Measurements from ENCODE around the gene SORCS2. TPM values are rescaled to one million over a fixed set of nuclear protein-coding genes. Genes with fewer than 3 reads are reported as not detected.

The SORCS2 gene
- total RNA-seq, 1 donor from 2014 or later = 2.8 TPM

- no peak for DNase-seq (ENCODE audit: low read depth)
Observed at GRCh38 chr4:7536876-7537275, 344.5 kb downstream of the SORCS2 start.

- DNase-seq (ENCODE audit: low read depth) = no peak
Observed at GRCh38 chr4:7537853-7538400, 345.6 kb downstream of the SORCS2 start.

GRCh38 chr4:7538518-7538917 lies 346.2 kb downstream of the SORCS2 start:
- no peak for DNase-seq (ENCODE audit: low read depth)

GRCh38 chr4:7539186-7539585 lies 346.8 kb downstream of the SORCS2 start:
- no peak for DNase-seq (ENCODE audit: low read depth)

- DNase-seq (ENCODE audit: low read depth) = no peak
Observed at GRCh38 chr4:7539659-7540058, 347.3 kb downstream of the SORCS2 start.

- DNase-seq (ENCODE audit: low read depth) = no peak
Observed at GRCh38 chr4:7540206-7540605, 347.9 kb downstream of the SORCS2 start.

GRCh38 chr4:7540654-7541413 lies 348.5 kb downstream of the SORCS2 start:
- no peak for DNase-seq (ENCODE audit: low read depth)

- no peak for DNase-seq (ENCODE audit: low read depth)
Observed at GRCh38 chr4:7541414-7541810, 349.1 kb downstream of the SORCS2 start.

GRCh38 chr4:7542781-7543180 lies 350.4 kb downstream of the SORCS2 start:
- DNase-seq (ENCODE audit: low read depth) = no peak

GRCh38 chr4:7546152-7546808 lies 353.9 kb downstream of the SORCS2 start:
- DNase-seq (ENCODE audit: low read depth) = no peak

- no peak for DNase-seq (ENCODE audit: low read depth)
Observed at GRCh38 chr4:7546809-7547367, 354.6 kb downstream of the SORCS2 start.

- DNase-seq (ENCODE audit: low read depth) = no peak
Observed at GRCh38 chr4:7547368-7548040, 355.2 kb downstream of the SORCS2 start.

GRCh38 chr4:7549866-7550265 lies 357.5 kb downstream of the SORCS2 start:
- DNase-seq (ENCODE audit: low read depth) = peak; percentile 2

- no peak for DNase-seq (ENCODE audit: low read depth)
Observed at GRCh38 chr4:7552466-7552865, 360.1 kb downstream of the SORCS2 start.

- no peak for DNase-seq (ENCODE audit: low read depth)
Observed at GRCh38 chr4:7553280-7553679, 360.9 kb downstream of the SORCS2 start.

GRCh38 chr4:7554905-7555304 lies 362.6 kb downstream of the SORCS2 start:
- no peak for DNase-seq (ENCODE audit: low read depth)

GRCh38 chr4:7556558-7556957 lies 364.2 kb downstream of the SORCS2 start:
- no peak for DNase-seq (ENCODE audit: low read depth)

- DNase-seq (ENCODE audit: low read depth) = peak; percentile 12
Observed at GRCh38 chr4:7557456-7557855, 365.1 kb downstream of the SORCS2 start.

GRCh38 chr4:7558436-7558835 lies 366.1 kb downstream of the SORCS2 start:
- DNase-seq (ENCODE audit: low read depth) = no peak

- DNase-seq (ENCODE audit: low read depth) = no peak
Observed at GRCh38 chr4:7559316-7559715, 367.0 kb downstream of the SORCS2 start.

- DNase-seq (ENCODE audit: low read depth) = no peak
Observed at GRCh38 chr4:7559741-7560395, 367.5 kb downstream of the SORCS2 start.

Measured in myocyte (in vitro differentiated cells).